ENCODE results near the gene STMND1. TPM values are rescaled to one million over a fixed set of nuclear protein-coding genes. Genes with fewer than 3 reads are reported as not detected.

STMND1 gene
- total RNA-seq, 1 experiment from 2014 or later, result not detected

GRCh38 chr6:17057322-17057721, 44.5 kb upstream of the STMND1 start:
- TF ChIP-seq ZBTB21 (CRISPR knock-in tag; IDR thresholded peaks at IDR 0.05; ENCODE audit: borderline replicate concordance), result no peak
- no peak for TF ChIP-seq GTF2I (CRISPR knock-in tag; conservative IDR thresholded peaks at IDR 0.05)
- no peak for TF ChIP-seq ZNF317 (CRISPR knock-in tag; IDR thresholded peaks at IDR 0.05; ENCODE audit: borderline replicate concordance, low read depth)
- no peak for TF ChIP-seq TEAD4 (CRISPR knock-in tag; IDR thresholded peaks at IDR 0.05)
- TF ChIP-seq ZNF512 (CRISPR knock-in tag; IDR thresholded peaks at IDR 0.05; ENCODE audit: borderline replicate concordance), result no peak
- TF ChIP-seq PRRX2 (CRISPR knock-in tag; IDR thresholded peaks at IDR 0.05), result no peak
- TF ChIP-seq E2F5 (CRISPR knock-in tag; IDR thresholded peaks at IDR 0.05), result no peak
- no peak for TF ChIP-seq EMX1 (CRISPR knock-in tag; IDR thresholded peaks at IDR 0.05)
- TF ChIP-seq NFE2L1 (CRISPR knock-in tag; IDR thresholded peaks at IDR 0.05), result no peak
- TF ChIP-seq ATF1 (CRISPR knock-in tag; IDR thresholded peaks at IDR 0.05), result no peak
- Mint-ChIP-seq H3K4me3 (no peak overlapping the region), H3K27me3 (ENCODE audit: low read depth) (no peaks in the 10 kb centered on the region), H3K4me1 (no peaks in the 10 kb centered on the region), H3K36me3 (no peaks in the 10 kb centered on the region), H3K27ac (no peak overlapping the region), H3K9me3 (no peaks in the 10 kb centered on the region)
- DNase-seq (ENCODE audit: low spot score) (no peak), ATAC-seq (no peak)
- POLR2A ChIA-PET, result no interaction called here
- CTCF ChIA-PET, result no interaction called here

GRCh38 chr6:17058550-17058949, 43.3 kb upstream of the STMND1 start:
- H3K36me3 Mint-ChIP-seq, result no peaks in the 10 kb centered on the region
- ATAC-seq (no peak), DNase-seq (ENCODE audit: low spot score) (no peak)
- no peaks in the 10 kb centered on the region for H3K9me3 Mint-ChIP-seq
- no peak overlapping the region for H3K4me3 Mint-ChIP-seq
- H3K27ac Mint-ChIP-seq, result no peak overlapping the region
- ChIA-PET CTCF (interaction anchor here (0.7 kb wide), 1 partner anchor 119 kb away, joined by 4 read pairs; no protein-coding TSS in a partner anchor), POLR2A (no interaction called here)
- H3K27me3 Mint-ChIP-seq (ENCODE audit: low read depth), result no peaks in the 10 kb centered on the region
- no peaks in the 10 kb centered on the region for H3K4me1 Mint-ChIP-seq
- TF ChIP-seq E2F5 (CRISPR knock-in tag; IDR thresholded peaks at IDR 0.05) (no peak), USF1 (CRISPR knock-in tag; IDR thresholded peaks at IDR 0.05) (no peak), TEAD4 (CRISPR knock-in tag; IDR thresholded peaks at IDR 0.05) (no peak), ZNF671 (CRISPR knock-in tag; IDR thresholded peaks at IDR 0.05) (no peak), CTCF (IDR thresholded peaks at IDR 0.05) (no peak), ESRRA (CRISPR knock-in tag; IDR thresholded peaks at IDR 0.05; ENCODE audit: borderline replicate concordance) (no peak), GABPB1 (CRISPR knock-in tag; IDR thresholded peaks at IDR 0.05) (no peak), CBFB (CRISPR knock-in tag; IDR thresholded peaks at IDR 0.05; ENCODE audit: low read depth) (no peak), E2F1 (CRISPR knock-in tag; IDR thresholded peaks at IDR 0.05) (no peak), GTF2I (CRISPR knock-in tag; conservative IDR thresholded peaks at IDR 0.05) (no peak)
